Vagina (tissue), 2 donors: Measurements from ENCODE around the gene MTA1. TPM values are rescaled to one million over a fixed set of nuclear protein-coding genes. Genes with fewer than 3 reads are reported as not detected.

ENCODE experiments used
- DNase-seq, 2 donors: peaks; one replicate each; pipeline ENCODE4 v3.0.0-alpha.2; 2017; ENCODE audit errors: extremely low spot score in 2 of 2
- H3K27ac ChIP-seq: fragments of 200-600 bp; sonication (generic); one replicate; pipeline ENCODE4 v1.5.1; 2019
- H3K27me3 ChIP-seq: fragments of 200-600 bp; sonication (generic); one replicate; pipeline ENCODE4 v1.5.1; 2019
- H3K36me3 ChIP-seq, 2 donors: fragments of 200-600 bp; sonication (generic); one replicate each; pipeline ENCODE4 v1.5.1; 2017 to 2019
- H3K4me1 ChIP-seq: fragments of 200-600 bp; sonication (generic); one replicate; pipeline ENCODE4 v1.5.1; 2019
- H3K4me3 ChIP-seq, 2 donors: fragments of 200-600 bp; sonication (generic); 1 replicate in 1 of 2; 2 replicates in 1 of 2; pipeline ENCODE4 v1.5.1; 2016 to 2019
- H3K9me3 ChIP-seq: fragments of 200-600 bp; sonication (generic); one replicate; pipeline ENCODE4 v1.5.1; 2019
- POLR2A ChIP-seq, 2 donors: fragments of 450-650 bp; IDR thresholded peaks; one replicate each; pipeline ENCODE4 v1.6.1; 2017; ENCODE audit warnings: antibody characterized with exemption in 2 of 2, mild to moderate bottlenecking in 2 of 2, moderate library complexity in 2 of 2
- POLR2AphosphoS5 ChIP-seq, 2 donors: sonication (generic); formaldehyde crosslinking; IDR thresholded peaks; one replicate each; pipeline ENCODE4 v1.9.0; 2017; ENCODE audit warnings: antibody characterized with exemption in 2 of 2, mild to moderate bottlenecking in 2 of 2, low read depth in 1 of 2; ENCODE audit not compliant: insufficient read depth in 1 of 2
- intact Hi-C: fragments of 100-400 bp; cut with DNase I; formaldehyde crosslinking; loops from one replicate; pipeline ENCODE4 v1.15.1; 2023
- total RNA-seq: library from RNA; depleted of rRNA; stranded (reverse); fragments of >200 nt; gene quantifications from one replicate; pipeline ENCODE4 v1.2.3, GENCODE V29; 2016
- TF ChIP-seq, protein P1 (sequence below), 3 experiments: fragments of 450-650 bp in 2 of 3; fragments of 200-600 bp in 1 of 3; sonication (generic) in 1 of 3; IDR thresholded peaks; one replicate each; pipeline ENCODE4 v1.5.1; 2017 to 2019; ENCODE audit warnings: antibody characterized with exemption in 3 of 3, mild to moderate bottlenecking in 2 of 3, moderate library complexity in 2 of 3

The MTA1 gene
- total RNA-seq, 1 donor from 2014 or later: 82.7 TPM

DNA sequence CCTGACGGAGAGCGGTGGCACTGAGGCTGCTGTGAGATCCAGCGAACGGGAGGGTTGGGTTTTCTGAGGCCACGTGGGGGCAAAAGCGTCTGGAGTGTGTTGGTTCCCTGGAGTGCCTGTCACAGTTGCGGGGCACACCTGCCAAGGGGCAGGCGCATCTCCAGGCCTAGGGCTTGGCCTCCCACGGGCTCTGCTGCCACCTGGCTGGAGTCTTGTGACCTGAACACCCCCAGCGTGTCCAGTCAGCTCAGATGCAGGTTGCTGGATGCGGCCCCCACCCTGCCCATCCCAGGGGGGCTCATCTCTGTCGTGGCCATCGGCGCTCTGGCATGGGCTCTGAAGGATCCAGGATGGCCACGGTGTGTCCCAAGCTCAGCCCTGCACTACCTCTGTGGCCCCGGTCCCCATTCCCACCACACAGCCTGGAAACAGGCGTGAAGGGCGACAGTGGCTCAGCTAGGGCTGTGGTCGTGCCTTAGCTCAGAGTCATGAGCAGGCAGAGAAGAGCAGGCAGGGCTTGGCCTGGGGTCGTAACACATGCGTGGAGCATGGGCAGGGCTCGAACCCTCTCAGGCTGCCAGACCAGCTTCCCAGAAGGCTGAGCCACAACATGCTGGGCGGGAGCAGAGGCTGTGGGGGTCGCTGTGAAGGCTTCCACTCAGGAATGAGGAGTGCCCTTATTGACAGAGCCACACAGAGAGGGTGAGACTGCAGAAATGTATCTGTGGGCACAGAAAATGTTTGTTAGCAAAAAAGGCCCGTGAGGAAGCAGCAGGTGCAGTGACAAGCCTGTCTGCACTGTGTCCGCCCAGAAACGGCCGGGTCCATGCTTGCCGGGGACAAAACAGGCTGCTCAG, 31.5 kb downstream of the MTA1 start:
- H3K9me3 ChIP-seq: no peaks in the 10 kb centered on the region
- no peak for TF ChIP-seq POLR2A (IDR thresholded peaks at IDR 0.05)
- no peak overlapping the region for H3K27ac ChIP-seq
- peaks cover 12% of the 10 kb centered on the region for H3K4me1 ChIP-seq
- no peak for DNase-seq
- no peaks in the 10 kb centered on the region for H3K27me3 ChIP-seq
- H3K36me3 ChIP-seq: peaks cover 0 to 43% of the 10 kb centered on the region in 2 donors
- intact Hi-C loops: no loop called here
- H3K4me3 ChIP-seq: no peak overlapping the region

DNA sequence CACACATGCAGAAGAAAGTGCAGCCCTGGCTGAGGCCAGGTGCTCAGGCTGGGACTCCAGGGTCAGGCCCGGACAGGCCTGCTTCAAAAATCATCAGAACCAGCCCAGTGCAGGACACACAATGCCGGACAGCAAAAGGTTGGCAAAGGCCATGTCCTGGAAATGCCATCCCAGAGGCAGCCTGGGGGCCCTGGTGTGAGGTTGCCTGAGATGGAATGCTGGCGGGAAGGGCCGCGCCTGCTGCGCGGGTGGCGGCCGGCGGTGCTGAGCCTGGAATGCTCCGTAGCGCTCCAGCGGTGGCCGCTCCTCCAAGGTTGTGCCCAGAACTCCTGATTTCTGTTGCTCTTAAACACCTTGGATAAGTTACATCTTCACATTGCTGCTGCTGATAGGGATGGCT, 33.3 kb downstream of the MTA1 start:
- H3K4me1 ChIP-seq: peaks cover 12% of the 10 kb centered on the region
- no peaks in the 10 kb centered on the region for H3K27me3 ChIP-seq
- TF ChIP-seq, protein P1, sequence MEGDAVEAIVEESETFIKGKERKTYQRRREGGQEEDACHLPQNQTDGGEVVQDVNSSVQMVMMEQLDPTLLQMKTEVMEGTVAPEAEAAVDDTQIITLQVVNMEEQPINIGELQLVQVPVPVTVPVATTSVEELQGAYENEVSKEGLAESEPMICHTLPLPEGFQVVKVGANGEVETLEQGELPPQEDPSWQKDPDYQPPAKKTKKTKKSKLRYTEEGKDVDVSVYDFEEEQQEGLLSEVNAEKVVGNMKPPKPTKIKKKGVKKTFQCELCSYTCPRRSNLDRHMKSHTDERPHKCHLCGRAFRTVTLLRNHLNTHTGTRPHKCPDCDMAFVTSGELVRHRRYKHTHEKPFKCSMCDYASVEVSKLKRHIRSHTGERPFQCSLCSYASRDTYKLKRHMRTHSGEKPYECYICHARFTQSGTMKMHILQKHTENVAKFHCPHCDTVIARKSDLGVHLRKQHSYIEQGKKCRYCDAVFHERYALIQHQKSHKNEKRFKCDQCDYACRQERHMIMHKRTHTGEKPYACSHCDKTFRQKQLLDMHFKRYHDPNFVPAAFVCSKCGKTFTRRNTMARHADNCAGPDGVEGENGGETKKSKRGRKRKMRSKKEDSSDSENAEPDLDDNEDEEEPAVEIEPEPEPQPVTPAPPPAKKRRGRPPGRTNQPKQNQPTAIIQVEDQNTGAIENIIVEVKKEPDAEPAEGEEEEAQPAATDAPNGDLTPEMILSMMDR (IDR thresholded peaks at IDR 0.05): no peak
- TF ChIP-seq POLR2A (IDR thresholded peaks at IDR 0.05) (no peak), POLR2AphosphoS5 (IDR thresholded peaks at IDR 0.05; ENCODE audit: insufficient read depth in 1 of 2, low read depth in 1 of 2) (no peak)
- no peak overlapping the region for H3K27ac ChIP-seq
- intact Hi-C loops: no loop called here
- no peak overlapping the region for H3K4me3 ChIP-seq
- no peak for DNase-seq
- H3K9me3 ChIP-seq: no peaks in the 10 kb centered on the region
- peaks cover 0 to 52% of the 10 kb centered on the region in 2 donors for H3K36me3 ChIP-seq

DNA sequence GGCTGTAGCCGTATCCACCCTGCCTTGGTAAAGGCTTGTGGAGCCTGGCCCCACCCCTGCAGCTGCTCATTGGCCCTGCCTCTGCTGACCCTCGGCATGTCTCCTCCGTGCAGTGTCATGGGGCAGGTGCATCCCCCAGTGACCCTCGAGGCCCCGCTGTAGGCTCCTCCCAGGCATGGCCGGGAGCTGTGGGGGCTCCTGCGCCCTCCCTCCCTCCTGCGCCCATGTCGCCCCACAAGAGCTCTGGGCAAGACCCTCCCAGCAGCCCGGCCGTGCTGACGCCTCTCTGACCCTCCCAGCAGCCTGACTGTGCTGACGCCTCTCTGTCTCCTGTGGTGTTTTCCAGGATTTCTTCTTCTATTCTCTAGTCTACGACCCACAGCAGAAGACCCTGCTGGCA, 34.2 kb downstream of the MTA1 start:
- Histone ChIP-seq H3K4me1 (peaks cover 5% of the 10 kb centered on the region), H3K27me3 (no peaks in the 10 kb centered on the region), H3K27ac (no peak overlapping the region), H3K9me3 (no peaks in the 10 kb centered on the region), H3K36me3 (peaks cover 0 to 52% of the 10 kb centered on the region in 2 donors), H3K4me3 (no peak overlapping the region)
- intact Hi-C loops: no loop called here
- TF ChIP-seq, protein P1 (IDR thresholded peaks at IDR 0.05): no peak
- no peak for TF ChIP-seq POLR2AphosphoS5 (IDR thresholded peaks at IDR 0.05; ENCODE audit: insufficient read depth in 1 of 2, low read depth in 1 of 2)
- no peak for TF ChIP-seq POLR2A (IDR thresholded peaks at IDR 0.05)
- DNase-seq: no peak

DNA sequence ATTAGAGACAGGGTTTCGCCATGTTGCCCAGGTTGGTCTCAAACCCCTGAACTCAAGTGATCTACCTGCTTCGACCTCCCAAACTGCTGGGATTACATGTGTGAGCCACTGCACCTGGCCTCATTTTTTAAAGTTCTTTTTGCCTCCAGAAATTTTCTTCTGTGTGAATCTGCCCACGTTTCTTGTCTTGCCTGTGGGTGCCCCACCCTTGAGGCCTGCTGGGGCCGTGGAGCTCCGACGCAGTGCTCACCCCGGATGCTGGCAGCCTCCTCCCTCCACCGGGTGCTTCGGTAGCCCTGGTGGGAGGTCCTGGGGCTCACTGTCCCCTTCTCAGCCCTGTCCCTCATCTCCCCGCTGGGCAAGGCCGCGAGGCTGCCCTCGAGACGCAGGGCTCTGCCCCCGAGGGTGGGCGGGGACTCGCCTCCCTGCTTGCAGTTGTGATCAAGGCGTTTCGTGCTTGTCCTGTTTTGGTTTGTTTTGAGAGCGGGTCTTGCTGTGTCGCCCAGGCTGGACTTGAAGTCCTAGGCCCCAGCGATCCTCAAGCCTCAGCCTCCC, 35.5 kb downstream of the MTA1 start:
- Histone ChIP-seq H3K27me3 (no peaks in the 10 kb centered on the region), H3K4me3 (no peak overlapping the region), H3K27ac (no peak overlapping the region), H3K4me1 (no peaks in the 10 kb centered on the region), H3K36me3 (peaks cover 0 to 48% of the 10 kb centered on the region in 2 donors), H3K9me3 (no peaks in the 10 kb centered on the region)
- TF ChIP-seq POLR2AphosphoS5 (IDR thresholded peaks at IDR 0.05; ENCODE audit: insufficient read depth in 1 of 2, low read depth in 1 of 2) (no peak), POLR2A (IDR thresholded peaks at IDR 0.05) (no peak)
- TF ChIP-seq, protein P1 (IDR thresholded peaks at IDR 0.05): no peak
- no peak for DNase-seq
- intact Hi-C loops: no loop called here

DNA sequence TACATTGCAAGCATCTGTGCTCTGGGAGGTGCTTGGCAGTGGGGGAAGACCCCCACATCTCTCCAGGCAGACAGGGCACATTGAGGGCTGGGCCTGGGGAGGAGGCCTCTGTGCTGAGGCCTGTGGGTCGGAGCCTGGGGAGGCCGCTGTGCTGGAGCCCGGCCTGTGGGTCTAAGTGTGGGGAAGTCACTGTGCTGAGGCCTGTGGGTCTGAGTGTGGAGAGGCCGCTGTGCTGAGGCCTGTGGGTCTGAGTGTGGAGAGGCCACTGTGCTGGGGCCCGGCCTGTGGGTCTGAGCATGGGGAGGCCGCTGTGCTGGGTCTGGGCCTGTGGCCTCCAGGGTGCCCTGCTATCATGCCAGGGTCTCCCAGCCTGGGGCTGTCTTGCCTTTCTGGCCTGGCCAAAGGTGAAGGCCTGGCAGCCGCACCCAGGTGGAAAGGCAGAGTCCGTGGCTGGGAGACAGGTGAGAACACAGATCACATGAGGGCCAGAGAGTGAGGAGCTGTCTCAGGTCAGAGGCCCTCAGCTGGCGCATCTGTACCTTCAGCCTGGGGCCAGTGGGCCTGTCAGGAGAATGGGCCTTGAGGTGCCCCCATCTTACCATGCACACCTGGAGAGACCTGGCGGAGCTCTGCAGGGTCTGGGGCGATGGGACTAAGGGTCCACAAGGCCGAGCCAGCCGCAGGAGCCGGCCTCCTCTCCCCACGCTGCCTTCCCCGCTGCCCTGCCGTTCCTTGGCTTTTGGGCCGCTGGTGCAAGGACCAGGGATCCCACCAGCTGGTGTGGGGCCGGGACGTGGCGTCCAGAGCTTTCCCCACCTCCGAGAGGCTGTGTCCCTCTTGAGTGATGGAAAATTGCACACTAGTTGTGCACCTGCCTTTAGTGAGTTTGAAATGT, 36.4 kb downstream of the MTA1 start:
- Histone ChIP-seq H3K4me1 (no peaks in the 10 kb centered on the region), H3K27me3 (no peaks in the 10 kb centered on the region), H3K27ac (no peak overlapping the region), H3K4me3 (no peak overlapping the region), H3K9me3 (no peaks in the 10 kb centered on the region), H3K36me3 (peaks cover 0 to 48% of the 10 kb centered on the region in 2 donors)
- TF ChIP-seq POLR2A (IDR thresholded peaks at IDR 0.05): no peak
- TF ChIP-seq POLR2AphosphoS5 (IDR thresholded peaks at IDR 0.05; ENCODE audit: insufficient read depth in 1 of 2, low read depth in 1 of 2): no peak
- TF ChIP-seq, protein P1 (IDR thresholded peaks at IDR 0.05): no peak
- intact Hi-C loops: no loop called here
- no peak for DNase-seq
